Left ventricle myocardium inferior (tissue), 1 donor: ENCODE measurements around the gene RNASE2. TPM values are rescaled to one million over a fixed set of nuclear protein-coding genes. Genes with fewer than 3 reads are reported as not detected.

Experiments used
- DNase-seq: peaks from one replicate; pipeline ENCODE4 v3.0.0-alpha.2; 2020
- H3K27ac ChIP-seq: fragments of 200-600 bp; replicated peaks from 2 replicates; pipeline ENCODE4 v1.8.0; 2021
- H3K27me3 ChIP-seq: fragments of 200-600 bp; 2 replicates; pipeline ENCODE4 v1.8.0; 2021; ENCODE audit warnings: low read depth
- H3K36me3 ChIP-seq: fragments of 200-600 bp; 2 replicates; pipeline ENCODE4 v1.8.0; 2021
- H3K4me1 ChIP-seq: fragments of 200-600 bp; 2 replicates; pipeline ENCODE4 v1.8.0; 2021
- H3K4me3 ChIP-seq: fragments of 200-600 bp; 2 replicates; pipeline ENCODE4 v1.8.0; 2021; ENCODE audit warnings: mild to moderate bottlenecking, moderate library complexity
- H3K9me3 ChIP-seq: fragments of 200-600 bp; replicated peaks from 2 replicates; pipeline ENCODE4 v1.8.0; 2021
- intact Hi-C: fragments of 100-400 bp; cut with micrococcal nuclease; formaldehyde crosslinking; loops from one replicate; pipeline ENCODE4 v1.11.0; 2022
- total RNA-seq: library from RNA; stranded (reverse); fragmentation: NEBNext Ultra II Directional; extraction: Animal tissue kit (Norgen Biotek cat#: 25700); gene quantifications from one replicate; pipeline ENCODE4 v1.2.1, GENCODE V29; 2021
- TF ChIP-seq, protein P1 (sequence below): fragments of 200-600 bp; IDR thresholded peaks from 2 replicates; pipeline ENCODE4 v1.8.0; 2021; ENCODE audit warnings: antibody characterized with exemption, mild to moderate bottlenecking, borderline replicate concordance
- donor health status: DM: no; HTN: yes; CAD: no; lungs with severe emphysema.

RNASE2 gene
- total RNA-seq, 1 donor from 2014 or later: 1.3 TPM

DNA sequence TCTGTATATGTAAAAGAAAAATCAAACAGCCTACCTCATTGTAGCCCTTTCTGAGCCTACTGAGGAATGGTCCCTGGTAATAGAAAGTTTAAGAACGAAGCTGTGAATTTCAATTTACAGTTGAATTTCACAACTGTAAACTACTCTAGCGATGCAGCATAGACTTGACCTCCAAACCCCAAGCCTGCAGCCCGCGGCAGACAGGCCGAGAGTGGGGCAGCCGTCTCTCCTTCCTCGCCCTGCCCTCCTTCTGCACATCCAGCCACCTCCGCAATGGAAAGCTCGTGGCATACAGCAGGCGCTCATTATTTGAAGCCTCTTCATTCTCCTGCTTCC, 15.3 kb downstream of the RNASE2 start:
- DNase-seq: no peak
- intact Hi-C loops: no loop called here
- Histone ChIP-seq H3K4me1 (peaks cover 16% of the 10 kb centered on the region), H3K9me3 (no peaks in the 10 kb centered on the region), H3K4me3 (peak overlapping the region; percentile 86), H3K27me3 (peaks cover 10% of the 10 kb centered on the region), H3K27ac (peak overlapping the region; percentile 86), H3K36me3 (no peaks in the 10 kb centered on the region)
- TF ChIP-seq, protein P1, sequence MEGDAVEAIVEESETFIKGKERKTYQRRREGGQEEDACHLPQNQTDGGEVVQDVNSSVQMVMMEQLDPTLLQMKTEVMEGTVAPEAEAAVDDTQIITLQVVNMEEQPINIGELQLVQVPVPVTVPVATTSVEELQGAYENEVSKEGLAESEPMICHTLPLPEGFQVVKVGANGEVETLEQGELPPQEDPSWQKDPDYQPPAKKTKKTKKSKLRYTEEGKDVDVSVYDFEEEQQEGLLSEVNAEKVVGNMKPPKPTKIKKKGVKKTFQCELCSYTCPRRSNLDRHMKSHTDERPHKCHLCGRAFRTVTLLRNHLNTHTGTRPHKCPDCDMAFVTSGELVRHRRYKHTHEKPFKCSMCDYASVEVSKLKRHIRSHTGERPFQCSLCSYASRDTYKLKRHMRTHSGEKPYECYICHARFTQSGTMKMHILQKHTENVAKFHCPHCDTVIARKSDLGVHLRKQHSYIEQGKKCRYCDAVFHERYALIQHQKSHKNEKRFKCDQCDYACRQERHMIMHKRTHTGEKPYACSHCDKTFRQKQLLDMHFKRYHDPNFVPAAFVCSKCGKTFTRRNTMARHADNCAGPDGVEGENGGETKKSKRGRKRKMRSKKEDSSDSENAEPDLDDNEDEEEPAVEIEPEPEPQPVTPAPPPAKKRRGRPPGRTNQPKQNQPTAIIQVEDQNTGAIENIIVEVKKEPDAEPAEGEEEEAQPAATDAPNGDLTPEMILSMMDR: no peak

DNA sequence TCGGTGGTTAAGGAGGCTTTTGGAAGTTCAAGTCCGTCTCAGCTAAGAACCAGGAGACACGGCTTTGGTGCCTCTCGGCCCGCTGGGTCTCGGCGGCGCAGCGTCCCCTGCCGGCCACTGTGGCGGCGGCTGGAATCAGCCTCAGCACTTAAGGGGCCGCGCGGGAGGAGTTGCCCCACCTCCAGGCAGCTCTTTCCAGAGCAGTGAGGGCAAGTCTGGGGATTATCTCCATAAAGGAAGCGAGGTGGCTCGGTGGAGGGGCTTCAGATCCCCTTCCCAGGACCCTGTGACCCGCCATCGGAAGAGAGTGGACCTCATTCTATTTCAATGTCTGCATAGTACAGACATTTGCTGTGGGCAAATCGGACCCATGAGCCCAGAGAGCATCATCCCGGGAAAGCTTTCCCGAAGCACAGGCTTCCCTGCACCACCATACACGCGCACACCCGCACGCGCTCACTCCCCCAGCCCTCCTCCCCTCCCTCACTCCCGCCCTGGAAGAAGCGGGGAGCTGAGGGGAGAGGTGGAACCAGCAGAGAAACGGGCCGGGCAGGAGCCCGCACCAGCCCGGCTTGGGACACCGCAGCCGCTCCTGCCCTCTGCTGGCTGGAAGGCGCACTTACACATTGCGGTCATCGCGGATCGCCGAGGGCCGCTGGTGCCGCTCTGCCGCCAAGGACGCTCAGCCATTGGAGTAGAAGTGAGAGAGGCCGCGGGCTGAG, 15.9 kb downstream of the RNASE2 start:
- TF ChIP-seq, protein P1: peak; percentile 78
- Histone ChIP-seq H3K9me3 (no peaks in the 10 kb centered on the region), H3K4me3 (peak overlapping the region; percentile 86), H3K4me1 (peaks cover 16% of the 10 kb centered on the region), H3K27me3 (peaks cover 8% of the 10 kb centered on the region), H3K36me3 (no peaks in the 10 kb centered on the region), H3K27ac (peak overlapping the region; percentile 86)
- intact Hi-C loops: no loop called here
- peak; percentile 84 for DNase-seq

DNA sequence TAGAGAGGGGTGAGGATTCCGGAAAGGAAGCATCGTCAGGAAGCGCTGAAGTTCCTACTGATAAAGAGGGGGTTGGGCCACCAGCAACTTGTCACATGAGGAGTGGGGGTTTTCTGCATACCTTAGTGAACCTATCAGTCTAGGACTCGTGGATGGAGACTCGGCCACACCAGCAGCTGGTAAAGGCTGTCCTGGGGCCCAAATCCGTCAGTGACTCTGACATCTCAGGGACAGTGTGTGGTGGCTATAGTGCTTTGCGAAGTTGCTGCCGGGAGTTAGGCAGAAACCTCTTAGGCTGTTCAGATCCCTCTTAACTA, 16.4 kb downstream of the RNASE2 start:
- no peaks in the 10 kb centered on the region for H3K9me3 ChIP-seq
- H3K27ac ChIP-seq: peak overlapping the region; percentile 86
- peaks cover 16% of the 10 kb centered on the region for H3K4me1 ChIP-seq
- intact Hi-C loops: no loop called here
- TF ChIP-seq, protein P1: no peak
- H3K4me3 ChIP-seq: peak overlapping the region; percentile 86
- peaks cover 3% of the 10 kb centered on the region for H3K27me3 ChIP-seq
- no peak for DNase-seq
- no peaks in the 10 kb centered on the region for H3K36me3 ChIP-seq

DNA sequence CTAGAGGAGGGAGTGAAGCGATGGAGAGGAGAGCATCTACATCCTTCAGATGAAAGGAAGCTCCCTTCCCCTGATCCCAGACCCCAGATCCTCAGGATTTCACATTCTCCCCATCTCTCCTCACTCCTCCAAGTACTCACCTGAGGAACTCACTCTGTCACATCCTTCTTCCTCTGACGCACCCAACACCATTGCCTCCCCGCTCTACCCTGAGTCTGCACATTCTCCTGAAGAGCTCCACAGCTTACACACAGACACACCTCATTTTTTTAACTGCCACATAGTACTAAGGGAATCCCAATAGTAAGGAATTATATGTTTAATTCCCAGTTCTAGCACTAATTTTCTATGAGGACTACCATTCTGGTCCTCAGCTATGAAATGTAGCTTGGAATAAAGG, 18.2 kb downstream of the RNASE2 start:
- peaks cover 16% of the 10 kb centered on the region for H3K4me1 ChIP-seq
- H3K9me3 ChIP-seq: no peaks in the 10 kb centered on the region
- no peak overlapping the region for H3K27ac ChIP-seq
- no peak overlapping the region for H3K4me3 ChIP-seq
- no peaks in the 10 kb centered on the region for H3K36me3 ChIP-seq
- H3K27me3 ChIP-seq: no peaks in the 10 kb centered on the region
- DNase-seq: no peak
- intact Hi-C loops: no loop called here
- TF ChIP-seq, protein P1: no peak

DNA sequence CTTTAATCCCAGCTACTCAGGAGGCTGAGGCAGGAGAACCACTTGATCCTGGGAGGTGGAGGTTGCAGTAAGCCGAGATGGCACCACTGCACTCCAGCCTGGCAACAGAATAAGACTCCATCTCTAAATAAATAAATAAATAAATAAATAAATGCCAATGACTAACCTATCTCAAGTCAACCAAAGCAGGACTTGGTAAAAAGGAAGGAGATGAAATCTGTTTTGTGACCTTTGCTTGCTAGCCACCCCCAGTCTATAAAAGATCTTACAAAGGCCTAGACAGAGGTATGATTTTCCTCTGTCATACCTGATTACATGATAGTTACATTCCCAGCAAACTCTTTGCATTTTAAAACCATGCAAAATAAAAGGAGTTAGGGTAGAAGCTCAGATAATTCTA, 21.0 kb downstream of the RNASE2 start:
- H3K27ac ChIP-seq: no peak overlapping the region
- TF ChIP-seq, protein P1: no peak
- peaks cover 20% of the 10 kb centered on the region for H3K27me3 ChIP-seq
- H3K36me3 ChIP-seq: no peaks in the 10 kb centered on the region
- DNase-seq: no peak
- H3K4me1 ChIP-seq: peaks cover 6% of the 10 kb centered on the region
- intact Hi-C loops: no loop called here
- no peaks in the 10 kb centered on the region for H3K9me3 ChIP-seq
- H3K4me3 ChIP-seq: no peak overlapping the region
